ENCODE data around the gene STK10. TPM values are rescaled to one million over a fixed set of nuclear protein-coding genes. Genes with fewer than 3 reads are reported as not detected.

The STK10 gene
- total and polyA plus RNA-seq, 5 donors, result 6.1 to 15.7 (median 11.0) TPM

GRCh38 chr5:172005708-172006320 is 182.2 kb downstream of the STK10 start:
- Histone ChIP-seq H3K9me3 (ENCODE audit: control insufficient read depth, low read length) (no peaks in the 10 kb centered on the region), H3K4me1 (ENCODE audit: control insufficient read depth, insufficient read depth, low read length) (peaks cover 3% of the 10 kb centered on the region), H3K4me3 (ENCODE audit: low read length) (peak overlapping the region; percentile 67), H3K27ac (ENCODE audit: low read length) (peak overlapping the region; percentile 96), H3K27me3 (ENCODE audit: control insufficient read depth, insufficient read depth) (no peaks in the 10 kb centered on the region)
- ATAC-seq (peak; percentile 27 to 32), DNase-seq (peak in 2 of 3 donors; percentile 22 to 61)
- WGBS, result under 1% methylated on average over 34 of the region's 34 CpGs
- intact Hi-C loops (cut with DNase I), result loop anchor here in 3 of 4 donors (10.0 kb wide), 2 partner anchors 81 to 91 kb away; no protein-coding TSS in a partner anchor

DNA sequence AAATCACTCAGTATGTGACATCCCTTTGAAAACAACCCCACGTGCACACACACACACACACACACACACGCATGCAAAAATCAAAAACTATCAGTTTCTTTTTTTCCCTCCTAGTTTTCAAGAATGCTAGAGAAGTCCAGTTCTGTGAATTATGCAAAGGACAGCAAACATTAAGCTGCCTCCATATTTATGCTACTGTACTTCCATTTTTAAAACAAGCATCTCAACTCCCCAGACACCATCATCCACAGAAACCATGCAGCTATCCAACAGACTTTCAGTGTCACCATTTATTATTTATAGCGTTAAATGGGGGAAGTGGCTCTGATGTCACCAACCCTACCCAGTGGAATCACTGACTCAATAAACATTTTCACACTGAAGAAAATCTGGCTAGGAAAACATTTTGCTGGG is 183.2 kb downstream of the STK10 start:
- no peaks in the 10 kb centered on the region for H3K27me3 ChIP-seq (ENCODE audit: control insufficient read depth, insufficient read depth)
- intact Hi-C loops (cut with DNase I), result loop anchor here in 3 of 4 donors (10.0 kb wide), 2 partner anchors 80 to 90 kb away; no protein-coding TSS in a partner anchor
- H3K27ac ChIP-seq (ENCODE audit: low read length), result peak overlapping the region; percentile 96
- H3K4me1 ChIP-seq (ENCODE audit: control insufficient read depth, insufficient read depth, low read length), result peaks cover 3% of the 10 kb centered on the region
- ATAC-seq (no peak), DNase-seq (no peak)
- 26% methylated on average over 3 of the region's 3 CpGs for WGBS
- H3K4me3 ChIP-seq (ENCODE audit: low read length), result peak overlapping the region; percentile 67
- no peaks in the 10 kb centered on the region for H3K9me3 ChIP-seq (ENCODE audit: control insufficient read depth, low read length)

DNA sequence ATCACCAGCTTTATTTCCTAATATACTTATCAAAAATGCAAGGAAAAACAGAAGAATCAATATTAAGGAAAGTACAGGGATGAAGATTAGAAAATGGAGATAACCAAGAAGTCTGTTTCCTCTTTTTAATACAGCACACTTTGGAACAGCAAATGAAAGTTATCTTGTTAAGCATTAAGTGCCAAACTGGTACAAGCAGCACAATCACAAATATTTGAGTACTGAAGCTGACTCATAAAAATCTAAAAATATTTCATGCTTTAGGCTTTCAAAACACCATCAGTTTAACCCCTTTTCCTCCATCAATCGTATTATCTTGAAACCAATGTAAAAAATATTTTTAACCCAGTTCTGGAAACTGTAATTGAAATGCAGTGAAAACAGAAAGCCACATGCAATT is 184.3 kb downstream of the STK10 start:
- WGBS, result 11% methylated on average over 1 of the region's 1 CpG
- intact Hi-C loops (cut with DNase I), result loop anchor here in 3 of 4 donors (10.0 kb wide), 2 partner anchors 79 to 89 kb away; no protein-coding TSS in a partner anchor
- no peak for DNase-seq
- Histone ChIP-seq H3K27me3 (ENCODE audit: control insufficient read depth, insufficient read depth) (no peaks in the 10 kb centered on the region), H3K4me3 (ENCODE audit: low read length) (no peak overlapping the region), H3K9me3 (ENCODE audit: control insufficient read depth, low read length) (no peaks in the 10 kb centered on the region), H3K27ac (ENCODE audit: low read length) (no peak overlapping the region), H3K4me1 (ENCODE audit: control insufficient read depth, insufficient read depth, low read length) (peaks cover 3% of the 10 kb centered on the region)
- ATAC-seq, result no peak

- Histone ChIP-seq H3K4me1 (ENCODE audit: control insufficient read depth, insufficient read depth, low read length) (peaks cover 3% of the 10 kb centered on the region), H3K27me3 (ENCODE audit: control insufficient read depth, insufficient read depth) (no peaks in the 10 kb centered on the region), H3K27ac (ENCODE audit: low read length) (no peak overlapping the region), H3K9me3 (ENCODE audit: control insufficient read depth, low read length) (no peaks in the 10 kb centered on the region), H3K4me3 (ENCODE audit: low read length) (no peak overlapping the region)
- ATAC-seq, result no peak
- 76% methylated on average over 6 of the region's 6 CpGs for WGBS
- intact Hi-C loops (cut with DNase I), result loop anchor here in 3 of 4 donors (10.0 kb wide), 2 partner anchors 78 to 88 kb away; no protein-coding TSS in a partner anchor
- DNase-seq, result no peak
Observed at GRCh38 chr5:172002840-172003512, 185.0 kb downstream of the STK10 start.

DNA sequence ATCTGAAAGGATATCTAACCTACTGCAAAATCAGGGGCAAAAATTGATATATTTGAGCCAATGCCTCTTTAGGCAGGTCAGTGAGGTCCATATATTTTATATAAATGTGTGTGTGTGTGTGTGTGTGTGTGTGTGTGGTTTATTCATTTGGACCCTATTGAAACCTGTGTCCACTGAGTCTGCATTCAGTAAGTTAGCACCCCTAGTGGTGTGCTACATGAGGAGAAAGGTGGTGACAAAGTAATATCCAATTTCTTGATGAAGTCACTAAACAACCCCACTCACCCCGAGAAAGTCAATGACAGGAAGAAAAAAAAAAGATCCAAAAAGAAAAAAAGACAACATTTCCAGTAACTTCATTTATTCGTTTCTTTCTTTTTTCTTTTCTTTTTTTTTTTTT is 185.7 kb downstream of the STK10 start:
- Histone ChIP-seq H3K9me3 (ENCODE audit: control insufficient read depth, low read length) (no peaks in the 10 kb centered on the region), H3K27me3 (ENCODE audit: control insufficient read depth, insufficient read depth) (no peaks in the 10 kb centered on the region), H3K4me3 (ENCODE audit: low read length) (no peak overlapping the region), H3K4me1 (ENCODE audit: control insufficient read depth, insufficient read depth, low read length) (no peaks in the 10 kb centered on the region), H3K27ac (ENCODE audit: low read length) (no peak overlapping the region)
- no peak for DNase-seq
- WGBS, result 39% methylated on average over 2 of the region's 2 CpGs
- no peak for ATAC-seq
- intact Hi-C loops (cut with DNase I), result loop anchor here in 3 of 4 donors (10.0 kb wide), 2 partner anchors 78 to 88 kb away; no protein-coding TSS in a partner anchor

DNA sequence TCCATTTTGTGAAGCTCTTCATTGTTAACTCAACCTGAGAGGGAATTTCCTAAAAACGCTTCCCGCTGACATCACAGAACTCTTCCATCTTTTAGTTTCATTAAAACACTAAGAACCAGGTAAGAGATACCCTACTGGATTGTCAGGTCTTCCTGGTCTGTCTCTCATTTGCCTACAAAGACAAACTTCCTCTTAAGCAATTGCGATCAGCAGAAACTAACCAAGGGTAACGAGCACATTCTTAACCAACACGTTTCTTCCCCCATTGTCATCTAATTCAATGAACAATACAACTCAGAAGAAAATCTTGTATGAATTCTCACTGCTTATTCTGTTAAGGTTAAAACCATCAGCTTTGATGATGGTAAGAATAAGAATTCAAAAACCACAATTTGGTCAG is 188.1 kb downstream of the STK10 start:
- H3K9me3 ChIP-seq (ENCODE audit: control insufficient read depth, low read length), result no peaks in the 10 kb centered on the region
- no peaks in the 10 kb centered on the region for H3K4me1 ChIP-seq (ENCODE audit: control insufficient read depth, insufficient read depth, low read length)
- DNase-seq (no peak), ATAC-seq (no peak)
- H3K4me3 ChIP-seq (ENCODE audit: low read length), result no peak overlapping the region
- intact Hi-C loops (cut with DNase I), result loop anchor here in 3 of 4 donors (10.0 kb wide), 2 partner anchors 75 to 85 kb away; no protein-coding TSS in a partner anchor
- 87% methylated on average over 5 of the region's 5 CpGs for WGBS
- no peak overlapping the region for H3K27ac ChIP-seq (ENCODE audit: low read length)
- no peaks in the 10 kb centered on the region for H3K27me3 ChIP-seq (ENCODE audit: control insufficient read depth, insufficient read depth)

- no peaks in the 10 kb centered on the region for H3K4me1 ChIP-seq (ENCODE audit: control insufficient read depth, insufficient read depth, low read length)
- H3K27me3 ChIP-seq (ENCODE audit: control insufficient read depth, insufficient read depth), result no peaks in the 10 kb centered on the region
- DNase-seq (no peak), ATAC-seq (no peak)
- H3K27ac ChIP-seq (ENCODE audit: low read length), result no peak overlapping the region
- H3K9me3 ChIP-seq (ENCODE audit: control insufficient read depth, low read length), result no peaks in the 10 kb centered on the region
- WGBS, result 97% methylated on average over 2 of the region's 2 CpGs
- no peak overlapping the region for H3K4me3 ChIP-seq (ENCODE audit: low read length)
- intact Hi-C loops (cut with DNase I), result no loop called here
Observed at GRCh38 chr5:171999100-171999499, 188.9 kb downstream of the STK10 start.

DNA sequence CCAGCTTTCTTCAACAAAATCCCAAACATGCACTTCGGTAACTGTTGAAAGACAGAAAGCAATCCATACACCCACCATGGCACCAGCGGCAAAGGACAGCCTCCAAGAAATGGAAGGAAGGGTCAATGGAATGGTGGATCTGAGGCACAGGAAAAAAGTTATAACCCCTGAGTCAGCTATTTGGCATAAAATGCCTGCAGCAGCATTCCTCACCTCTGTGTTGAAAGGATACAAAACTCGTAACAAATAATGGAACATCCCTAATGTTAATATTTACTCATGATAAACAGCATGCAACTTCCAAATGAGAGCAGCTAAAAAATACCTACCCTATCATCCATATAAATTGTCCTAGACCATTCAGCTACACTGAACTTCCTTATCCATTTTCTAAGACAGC is 191.0 kb downstream of the STK10 start:
- WGBS, result 81% methylated on average over 3 of the region's 3 CpGs
- ATAC-seq (no peak), DNase-seq (no peak)
- H3K9me3 ChIP-seq (ENCODE audit: control insufficient read depth, low read length), result no peaks in the 10 kb centered on the region
- no peak overlapping the region for H3K4me3 ChIP-seq (ENCODE audit: low read length)
- no peaks in the 10 kb centered on the region for H3K27me3 ChIP-seq (ENCODE audit: control insufficient read depth, insufficient read depth)
- intact Hi-C loops (cut with DNase I), result no loop called here
- H3K27ac ChIP-seq (ENCODE audit: low read length), result no peak overlapping the region
- no peaks in the 10 kb centered on the region for H3K4me1 ChIP-seq (ENCODE audit: control insufficient read depth, insufficient read depth, low read length)

DNA sequence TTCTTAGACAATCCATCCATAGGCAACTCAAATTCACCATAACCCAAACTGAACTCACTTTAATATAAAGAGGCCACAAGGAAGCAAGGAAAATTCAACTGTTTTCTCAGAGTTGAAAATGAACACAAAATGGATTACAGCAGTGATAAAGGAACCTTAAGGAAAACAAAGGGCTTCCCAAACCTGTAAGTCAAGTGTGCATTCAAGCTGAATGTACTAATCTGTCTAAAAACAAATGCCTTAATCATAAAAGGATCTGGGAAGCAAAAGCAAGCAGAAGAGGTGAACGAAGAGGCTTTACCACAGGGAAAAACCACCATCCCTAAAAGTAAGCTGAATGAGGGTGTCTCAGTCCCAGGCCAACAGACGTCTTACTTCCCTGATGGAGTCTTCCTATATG is 195.2 kb downstream of the STK10 start:
- no peaks in the 10 kb centered on the region for H3K9me3 ChIP-seq (ENCODE audit: control insufficient read depth, low read length)
- no peak overlapping the region for H3K27ac ChIP-seq (ENCODE audit: low read length)
- H3K4me1 ChIP-seq (ENCODE audit: control insufficient read depth, insufficient read depth, low read length), result no peaks in the 10 kb centered on the region
- ATAC-seq (no peak), DNase-seq (no peak)
- intact Hi-C loops (cut with DNase I), result no loop called here
- no peaks in the 10 kb centered on the region for H3K27me3 ChIP-seq (ENCODE audit: control insufficient read depth, insufficient read depth)
- 83% methylated on average over 2 of the region's 2 CpGs for WGBS
- no peak overlapping the region for H3K4me3 ChIP-seq (ENCODE audit: low read length)

- 98% methylated on average over 3 of the region's 3 CpGs for WGBS
- no peaks in the 10 kb centered on the region for H3K4me1 ChIP-seq (ENCODE audit: control insufficient read depth, insufficient read depth, low read length)
- no peaks in the 10 kb centered on the region for H3K9me3 ChIP-seq (ENCODE audit: control insufficient read depth, low read length)
- H3K27ac ChIP-seq (ENCODE audit: low read length), result no peak overlapping the region
- DNase-seq (no peak), ATAC-seq (no peak)
- intact Hi-C loops (cut with DNase I), result no loop called here
- H3K27me3 ChIP-seq (ENCODE audit: control insufficient read depth, insufficient read depth), result no peaks in the 10 kb centered on the region
- H3K4me3 ChIP-seq (ENCODE audit: low read length), result no peak overlapping the region
Observed at GRCh38 chr5:171992305-171992704, 195.7 kb downstream of the STK10 start.

Data from right cardiac atrium (tissue), 5 donors.